Hematopoietic multipotent progenitor cell treated with erythropoietin and hydrocortisone succinate and interleukin-3 and kit ligand, for 15 days (in vitro differentiated cells): ENCODE results near the gene CELA3A.
A peak's percentile ranks its signal among the peaks of the same experiment; 100 is the strongest.
"Not testable (repeated sequence)": the region's sequence is repeated elsewhere in the genome, so short reads cannot be mapped to it uniquely, and the experiment has no call there.

ENCODE experiments used
- DNase-seq: peaks from one replicate; pipeline ENCODE4 v3.0.0-alpha.2; 2015; ENCODE audit warnings: low spot score

The CELA3A gene

GRCh38 chr1:21981253-21981652, 20.2 kb upstream of the CELA3A start:
- DNase-seq, result not testable (repeated sequence)

- not testable (repeated sequence) for DNase-seq
Observed at GRCh38 chr1:21982122-21982521, 19.3 kb upstream of the CELA3A start.

- DNase-seq, result not testable (repeated sequence)
Observed at GRCh38 chr1:21983539-21983938, 17.9 kb upstream of the CELA3A start.

GRCh38 chr1:21985893-21986292, 15.6 kb upstream of the CELA3A start:
- DNase-seq, result not testable (repeated sequence)

- DNase-seq, result not testable (repeated sequence)
Observed at GRCh38 chr1:21986386-21986785, 15.1 kb upstream of the CELA3A start.

GRCh38 chr1:21989672-21990393, 11.6 kb upstream of the CELA3A start:
- DNase-seq, result not testable (repeated sequence)

- DNase-seq, result not testable (repeated sequence)
Observed at GRCh38 chr1:21992186-21992585, 9.3 kb upstream of the CELA3A start.

GRCh38 chr1:21994716-21995115, 6.7 kb upstream of the CELA3A start:
- DNase-seq, result not testable (repeated sequence)

GRCh38 chr1:21996663-21996970, 4.8 kb upstream of the CELA3A start:
- DNase-seq, result not testable (repeated sequence)

GRCh38 chr1:21997891-21998623, 3.4 kb upstream of the CELA3A start:
- DNase-seq, result not testable (repeated sequence)

- DNase-seq, result not testable (repeated sequence)
Observed at GRCh38 chr1:21998624-21999294, 2.7 kb upstream of the CELA3A start.

- DNase-seq, result not testable (repeated sequence)
Observed at GRCh38 chr1:21999645-22000044, 1.8 kb upstream of the CELA3A start.

GRCh38 chr1:22002461-22002860, 1.0 kb downstream of the CELA3A start:
- not testable (repeated sequence) for DNase-seq

- DNase-seq, result not testable (repeated sequence)
Observed at GRCh38 chr1:22002875-22003274, 1.4 kb downstream of the CELA3A start.

- DNase-seq, result not testable (repeated sequence)
Observed at GRCh38 chr1:22003959-22004358, 2.5 kb downstream of the CELA3A start.

- peak; percentile 55 for DNase-seq
Observed at GRCh38 chr1:22005261-22006149, 4.0 kb downstream of the CELA3A start.

GRCh38 chr1:22006736-22007135, 5.3 kb downstream of the CELA3A start:
- DNase-seq, result not testable (repeated sequence)

GRCh38 chr1:22007262-22007661, 5.8 kb downstream of the CELA3A start:
- not testable (repeated sequence) for DNase-seq

- DNase-seq, result not testable (repeated sequence)
Observed at GRCh38 chr1:22009566-22009965, 8.1 kb downstream of the CELA3A start.

GRCh38 chr1:22012752-22013151, 11.3 kb downstream of the CELA3A start:
- DNase-seq, result not testable (repeated sequence)

GRCh38 chr1:22014575-22015206, 13.2 kb downstream of the CELA3A start:
- not testable (repeated sequence) for DNase-seq
